Measurements from ENCODE around the gene NEBL. TPM values are rescaled to one million over a fixed set of nuclear protein-coding genes. Genes with fewer than 3 reads are reported as not detected.

NEBL gene
- total RNA-seq, 2 experiments from 2014 or later: 0.10 TPM; not detected in 1

DNA sequence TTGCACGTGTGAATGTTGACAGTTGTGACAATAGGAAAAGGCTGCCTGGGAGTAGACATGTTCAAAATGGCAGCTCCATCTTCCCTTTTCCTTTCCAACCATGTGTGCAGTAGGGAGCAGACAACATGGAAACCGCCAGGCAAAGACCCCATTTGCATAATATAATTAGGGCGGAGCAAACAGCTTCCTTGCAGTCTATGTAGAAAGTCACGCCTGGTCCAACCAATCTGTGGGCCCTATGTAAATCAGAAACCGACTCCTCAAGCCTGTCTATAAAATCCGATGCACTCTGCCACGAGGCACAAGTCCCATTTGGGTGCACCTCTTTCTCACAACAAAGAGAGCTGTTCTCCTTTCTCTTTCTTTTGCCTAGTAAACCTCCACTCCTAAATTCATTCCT lies 19.6 kb downstream of the NEBL start:
- H3K27me3 Mint-ChIP-seq (ENCODE audit: low read depth): peaks cover 7% of the 10 kb centered on the region
- no peak for DNase-seq
- intact Hi-C loops (cut with micrococcal nuclease): no loop called here
- no peaks in the 10 kb centered on the region for H3K4me1 Mint-ChIP-seq (ENCODE audit: low read depth)
- CTCF ChIA-PET: no interaction called here
- no peak overlapping the region for H3K4me3 Mint-ChIP-seq
- H3K27ac Mint-ChIP-seq: no peak overlapping the region
- H3K36me3 Mint-ChIP-seq (ENCODE audit: low read depth): no peaks in the 10 kb centered on the region
- H3K9me3 Mint-ChIP-seq: no peaks in the 10 kb centered on the region

DNA sequence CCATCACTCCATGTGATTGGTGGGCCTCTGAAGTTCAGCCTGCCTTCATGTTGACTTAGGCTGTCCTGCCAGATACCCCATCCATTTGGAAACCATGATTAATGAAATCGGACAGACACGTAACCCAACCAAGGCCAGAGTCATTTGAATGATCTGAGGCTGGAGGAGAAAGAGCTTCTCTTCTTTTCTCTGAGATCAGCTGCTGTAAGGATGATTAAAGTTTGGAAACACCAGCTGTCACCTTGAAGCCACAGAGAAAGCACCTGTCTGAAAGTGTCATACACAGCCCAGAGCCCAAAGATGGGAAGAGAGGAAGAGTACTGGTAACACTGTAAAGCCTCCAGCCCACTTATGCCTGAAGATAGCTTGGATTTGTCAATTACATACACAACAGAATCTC lies 22.9 kb downstream of the NEBL start:
- H3K36me3 Mint-ChIP-seq (ENCODE audit: low read depth): no peaks in the 10 kb centered on the region
- DNase-seq: no peak
- no peak overlapping the region for H3K4me3 Mint-ChIP-seq
- H3K27ac Mint-ChIP-seq: no peak overlapping the region
- intact Hi-C loops (cut with micrococcal nuclease): no loop called here
- peaks cover 4% of the 10 kb centered on the region for H3K27me3 Mint-ChIP-seq (ENCODE audit: low read depth)
- CTCF ChIA-PET: no interaction called here
- no peaks in the 10 kb centered on the region for H3K9me3 Mint-ChIP-seq
- no peaks in the 10 kb centered on the region for H3K4me1 Mint-ChIP-seq (ENCODE audit: low read depth)

GRCh38 chr10:20871970-20872369 lies 25.1 kb downstream of the NEBL start:
- Mint-ChIP-seq H3K4me3 (no peak overlapping the region), H3K27me3 (ENCODE audit: low read depth) (no peaks in the 10 kb centered on the region), H3K4me1 (ENCODE audit: low read depth) (no peaks in the 10 kb centered on the region), H3K9me3 (no peaks in the 10 kb centered on the region), H3K36me3 (ENCODE audit: low read depth) (no peaks in the 10 kb centered on the region), H3K27ac (no peak overlapping the region)
- CTCF ChIA-PET: no interaction called here
- no peak for DNase-seq
- intact Hi-C loops (cut with micrococcal nuclease): no loop called here

- H3K27me3 Mint-ChIP-seq (ENCODE audit: low read depth): no peaks in the 10 kb centered on the region
- no peaks in the 10 kb centered on the region for H3K36me3 Mint-ChIP-seq (ENCODE audit: low read depth)
- intact Hi-C loops (cut with micrococcal nuclease): no loop called here
- H3K27ac Mint-ChIP-seq: no peak overlapping the region
- H3K4me1 Mint-ChIP-seq (ENCODE audit: low read depth): no peaks in the 10 kb centered on the region
- DNase-seq: no peak
- no peaks in the 10 kb centered on the region for H3K9me3 Mint-ChIP-seq
- CTCF ChIA-PET: no interaction called here
- H3K4me3 Mint-ChIP-seq: no peak overlapping the region
These were observed 26.3 kb downstream of the NEBL start for GRCh38 chr10:20870834-20871233.

DNA sequence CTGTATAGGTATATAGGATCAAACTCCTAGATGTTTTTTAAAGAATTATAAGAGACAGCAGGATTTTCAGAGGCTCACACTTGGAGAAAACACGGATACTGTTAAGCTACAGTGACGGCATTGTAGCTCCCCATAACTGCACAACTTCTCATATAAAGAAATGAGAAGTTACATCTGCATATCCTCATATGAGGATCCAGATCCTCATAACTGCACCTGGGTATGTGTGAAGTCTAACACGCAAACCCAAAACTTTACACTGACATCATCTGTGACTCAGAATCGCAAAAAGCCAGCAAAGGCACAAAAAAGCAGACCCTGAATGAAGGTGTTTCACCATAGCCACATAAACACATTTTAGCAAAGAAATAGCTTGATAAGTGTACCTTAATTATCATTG lies 34.1 kb downstream of the NEBL start:
- H3K4me3 Mint-ChIP-seq: no peak overlapping the region
- H3K9me3 Mint-ChIP-seq: no peaks in the 10 kb centered on the region
- no peaks in the 10 kb centered on the region for H3K4me1 Mint-ChIP-seq (ENCODE audit: low read depth)
- CTCF ChIA-PET: no interaction called here
- peaks cover 2% of the 10 kb centered on the region for H3K27me3 Mint-ChIP-seq (ENCODE audit: low read depth)
- no peak for DNase-seq
- H3K36me3 Mint-ChIP-seq (ENCODE audit: low read depth): no peaks in the 10 kb centered on the region
- intact Hi-C loops (cut with micrococcal nuclease): no loop called here
- H3K27ac Mint-ChIP-seq: no peak overlapping the region

- intact Hi-C loops (cut with micrococcal nuclease): loop anchor here (1.0 to 2.0 kb wide), 2 partner anchors 412 to 1094 kb away; no protein-coding TSS in a partner anchor
- H3K36me3 Mint-ChIP-seq (ENCODE audit: low read depth): no peaks in the 10 kb centered on the region
- H3K27me3 Mint-ChIP-seq (ENCODE audit: low read depth): no peaks in the 10 kb centered on the region
- no peak overlapping the region for H3K4me3 Mint-ChIP-seq
- no peaks in the 10 kb centered on the region for H3K9me3 Mint-ChIP-seq
- no peak for DNase-seq
- CTCF ChIA-PET: no interaction called here
- no peaks in the 10 kb centered on the region for H3K4me1 Mint-ChIP-seq (ENCODE audit: low read depth)
- H3K27ac Mint-ChIP-seq: no peak overlapping the region
These were observed 38.6 kb downstream of the NEBL start for GRCh38 chr10:20858292-20859124.

GRCh38 chr10:20856484-20856883 lies 40.6 kb downstream of the NEBL start:
- H3K27ac Mint-ChIP-seq: no peak overlapping the region
- intact Hi-C loops (cut with micrococcal nuclease): no loop called here
- no peaks in the 10 kb centered on the region for H3K36me3 Mint-ChIP-seq (ENCODE audit: low read depth)
- no peaks in the 10 kb centered on the region for H3K4me1 Mint-ChIP-seq (ENCODE audit: low read depth)
- CTCF ChIA-PET: interaction anchor here (0.6 kb wide), 1 partner anchor 416 kb away, joined by 3 read pairs; no protein-coding TSS in a partner anchor
- H3K27me3 Mint-ChIP-seq (ENCODE audit: low read depth): peaks cover 4% of the 10 kb centered on the region
- H3K4me3 Mint-ChIP-seq: no peak overlapping the region
- H3K9me3 Mint-ChIP-seq: no peaks in the 10 kb centered on the region
- no peak for DNase-seq

DNA sequence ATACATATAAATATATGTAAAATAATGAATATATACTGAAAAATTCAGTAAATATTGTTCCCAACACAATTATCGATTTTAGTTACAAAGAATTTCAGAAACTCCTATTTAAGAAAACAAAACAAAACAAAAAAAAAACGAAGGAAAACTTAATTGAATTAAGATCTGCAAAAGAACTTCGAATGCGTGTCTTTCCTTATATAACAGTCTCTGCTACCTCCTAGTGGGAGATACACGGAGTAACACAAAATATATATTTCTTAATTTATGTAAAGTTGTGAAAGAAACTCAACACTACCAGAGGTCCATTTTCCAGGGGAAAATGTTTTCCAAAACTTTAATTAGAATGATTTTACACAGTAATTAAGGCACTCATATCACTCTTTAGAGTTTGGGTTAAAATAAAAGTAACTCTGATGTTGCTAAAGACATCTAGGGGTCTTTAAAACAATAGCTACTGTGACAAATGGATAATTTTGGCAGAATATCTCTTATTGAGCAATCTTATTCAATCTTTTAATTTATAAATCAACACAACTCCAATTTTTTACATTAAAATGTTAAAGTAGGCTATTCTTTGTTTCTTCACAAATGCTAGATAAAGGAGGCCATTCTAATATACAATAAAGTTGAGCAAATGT lies 41.6 kb downstream of the NEBL start:
- intact Hi-C loops (cut with micrococcal nuclease): loop anchor here (1.0 kb wide), 1 partner anchor 1036 kb away; no protein-coding TSS in a partner anchor
- CTCF ChIA-PET: interaction anchor here (0.6 to 0.9 kb wide), 3 partner anchors 14 to 424 kb away, joined by 3 to 4 read pairs (median 3); no protein-coding TSS in a partner anchor
- DNase-seq: no peak
- peaks cover 4% of the 10 kb centered on the region for H3K27me3 Mint-ChIP-seq (ENCODE audit: low read depth)
- H3K36me3 Mint-ChIP-seq (ENCODE audit: low read depth): no peaks in the 10 kb centered on the region
- no peaks in the 10 kb centered on the region for H3K4me1 Mint-ChIP-seq (ENCODE audit: low read depth)
- no peaks in the 10 kb centered on the region for H3K9me3 Mint-ChIP-seq
- no peak overlapping the region for H3K4me3 Mint-ChIP-seq
- no peak overlapping the region for H3K27ac Mint-ChIP-seq

GRCh38 chr10:20853276-20853675 lies 43.8 kb downstream of the NEBL start:
- H3K27ac Mint-ChIP-seq: no peak overlapping the region
- peaks cover 4% of the 10 kb centered on the region for H3K27me3 Mint-ChIP-seq (ENCODE audit: low read depth)
- H3K4me3 Mint-ChIP-seq: no peak overlapping the region
- DNase-seq: no peak
- H3K9me3 Mint-ChIP-seq: peaks cover 4% of the 10 kb centered on the region
- H3K36me3 Mint-ChIP-seq (ENCODE audit: low read depth): no peaks in the 10 kb centered on the region
- CTCF ChIA-PET: interaction anchor here (0.6 kb wide), 1 partner anchor 9 kb away, joined by 4 read pairs; no protein-coding TSS in a partner anchor
- intact Hi-C loops (cut with micrococcal nuclease): no loop called here
- no peaks in the 10 kb centered on the region for H3K4me1 Mint-ChIP-seq (ENCODE audit: low read depth)

DNA sequence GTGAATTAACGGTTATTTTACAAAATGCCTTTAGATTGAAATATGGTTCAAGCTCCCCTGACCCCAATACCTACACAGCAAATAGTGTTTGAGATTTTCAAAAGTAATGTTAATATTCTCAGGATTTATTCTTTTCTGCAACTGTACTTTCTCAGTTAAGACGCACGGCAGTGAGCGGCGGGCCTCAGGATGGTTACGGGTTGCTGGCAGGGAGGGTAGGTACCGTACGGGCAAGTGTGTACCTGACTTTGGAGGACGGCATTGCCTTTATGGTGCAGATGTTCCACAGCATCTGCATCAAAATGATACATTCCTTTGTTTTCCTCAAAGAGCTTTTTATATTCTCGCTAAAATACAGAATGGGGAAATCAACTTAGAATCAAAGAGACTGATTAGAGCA lies 44.8 kb downstream of the NEBL start:
- H3K9me3 Mint-ChIP-seq: peaks cover 5% of the 10 kb centered on the region
- intact Hi-C loops (cut with micrococcal nuclease): no loop called here
- no peak overlapping the region for H3K27ac Mint-ChIP-seq
- no peak for DNase-seq
- CTCF ChIA-PET: interaction anchor here (0.5 kb wide), 1 partner anchor 620 kb away, joined by 3 read pairs; no protein-coding TSS in a partner anchor
- H3K36me3 Mint-ChIP-seq (ENCODE audit: low read depth): no peaks in the 10 kb centered on the region
- H3K4me3 Mint-ChIP-seq: no peak overlapping the region
- H3K27me3 Mint-ChIP-seq (ENCODE audit: low read depth): peaks cover 4% of the 10 kb centered on the region
- H3K4me1 Mint-ChIP-seq (ENCODE audit: low read depth): no peaks in the 10 kb centered on the region

DNA sequence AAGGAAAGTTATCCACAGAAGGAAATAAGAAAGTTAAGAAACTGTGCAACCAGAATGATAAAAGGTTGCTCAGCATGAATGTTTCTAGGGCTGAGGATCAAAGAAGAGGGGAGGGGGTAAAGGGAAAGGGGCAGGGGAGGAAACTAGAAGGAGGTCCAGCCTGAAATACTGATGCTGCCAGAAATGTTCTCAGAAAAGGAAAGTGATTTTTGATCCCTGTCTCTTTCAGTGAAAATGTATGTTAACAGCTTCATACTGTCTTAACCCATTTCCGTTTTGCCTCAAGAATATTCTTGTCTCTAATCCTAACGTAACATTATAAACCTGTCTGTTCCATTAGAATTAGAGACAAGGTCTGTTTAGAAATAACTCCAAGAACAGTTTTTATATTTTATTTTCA lies 49.6 kb downstream of the NEBL start:
- intact Hi-C loops (cut with micrococcal nuclease): no loop called here
- no peaks in the 10 kb centered on the region for H3K27me3 Mint-ChIP-seq (ENCODE audit: low read depth)
- H3K36me3 Mint-ChIP-seq (ENCODE audit: low read depth): no peaks in the 10 kb centered on the region
- no peak for DNase-seq
- CTCF ChIA-PET: no interaction called here
- no peaks in the 10 kb centered on the region for H3K4me1 Mint-ChIP-seq (ENCODE audit: low read depth)
- H3K27ac Mint-ChIP-seq: no peak overlapping the region
- peaks cover 5% of the 10 kb centered on the region for H3K9me3 Mint-ChIP-seq
- H3K4me3 Mint-ChIP-seq: no peak overlapping the region

GRCh38 chr10:20846263-20846662 lies 50.8 kb downstream of the NEBL start:
- no peaks in the 10 kb centered on the region for H3K27me3 Mint-ChIP-seq (ENCODE audit: low read depth)
- CTCF ChIA-PET: no interaction called here
- intact Hi-C loops (cut with micrococcal nuclease): no loop called here
- no peak overlapping the region for H3K27ac Mint-ChIP-seq
- H3K4me1 Mint-ChIP-seq (ENCODE audit: low read depth): no peaks in the 10 kb centered on the region
- H3K9me3 Mint-ChIP-seq: peaks cover 5% of the 10 kb centered on the region
- no peaks in the 10 kb centered on the region for H3K36me3 Mint-ChIP-seq (ENCODE audit: low read depth)
- H3K4me3 Mint-ChIP-seq: no peak overlapping the region
- no peak for DNase-seq

- H3K4me1 Mint-ChIP-seq (ENCODE audit: low read depth): no peaks in the 10 kb centered on the region
- intact Hi-C loops (cut with micrococcal nuclease): no loop called here
These were observed 55.7 kb downstream of the NEBL start for GRCh38 chr10:20841419-20841818.

More at GRCh38 chr10:20841419-20841818, 55.7 kb downstream of the NEBL start:
- Mint-ChIP-seq H3K36me3 (ENCODE audit: low read depth) (no peaks in the 10 kb centered on the region), H3K4me3 (no peak overlapping the region), H3K27me3 (ENCODE audit: low read depth) (no peaks in the 10 kb centered on the region), H3K27ac (no peak overlapping the region), H3K9me3 (peaks cover 3% of the 10 kb centered on the region)
- DNase-seq: no peak
- CTCF ChIA-PET: no interaction called here
